Measurements from ENCODE around the gene SLC38A1. TPM values are rescaled to one million over a fixed set of nuclear protein-coding genes. Genes with fewer than 3 reads are reported as not detected.
"Not testable (repeated sequence)": the region's sequence is repeated elsewhere in the genome, so short reads cannot be mapped to it uniquely, and the experiment has no call there.

SLC38A1 gene
- total and polyA plus RNA-seq, 5 experiments from 2014 or later: 255 to 343 (median 308) TPM

- POLR2A ChIA-PET: interaction anchor here (0.7 to 6.3 kb wide), 3 partner anchors 13 to 68 kb away, joined by 4 to 48 read pairs (median 12); partner anchors contain the start of gene SLC38A1
- H3K4me3 Mint-ChIP-seq: no peak overlapping the region
- ATAC-seq: no peak
- no peak for DNase-seq
- H3K4me1 Mint-ChIP-seq: peaks cover 8 to 37% (median 24%) of the 10 kb centered on the region in 4 donors
- H3K36me3 Mint-ChIP-seq: peaks cover 35 to 96% (median 67%) of the 10 kb centered on the region in 3 donors
- H3K27ac Mint-ChIP-seq: peak overlapping the region in 1 of 10 donors; percentile 51
- no peaks in the 10 kb centered on the region for H3K9me3 Mint-ChIP-seq
- H3K27me3 Mint-ChIP-seq: no peaks in the 10 kb centered on the region
Measured at GRCh38 chr12:46200551-46200950, 68.3 kb downstream of the SLC38A1 start.

GRCh38 chr12:46198913-46199312 lies 69.9 kb downstream of the SLC38A1 start:
- H3K4me3 Mint-ChIP-seq: peak overlapping the region in 3 of 10 donors; percentile 15 to 39 (median 28)
- peaks cover 0 to 4% (median 0%) of the 10 kb centered on the region in 9 donors for H3K9me3 Mint-ChIP-seq
- H3K4me1 Mint-ChIP-seq: peaks cover 11 to 39% (median 25%) of the 10 kb centered on the region in 4 donors
- peaks cover 39 to 96% (median 73%) of the 10 kb centered on the region in 3 donors for H3K36me3 Mint-ChIP-seq
- ATAC-seq (peak; percentile 39 to 51), DNase-seq (no peak)
- H3K27me3 Mint-ChIP-seq: no peaks in the 10 kb centered on the region
- POLR2A ChIA-PET: interaction anchor here (0.6 to 6.3 kb wide), 8 partner anchors 11 to 69 kb away, joined by 3 to 48 read pairs (median 5); partner anchors contain the start of gene SLC38A1
- peak overlapping the region; percentile 0 to 86 (median 79) for H3K27ac Mint-ChIP-seq

- Mint-ChIP-seq H3K27me3 (no peaks in the 10 kb centered on the region), H3K36me3 (peaks cover 39 to 96% (median 72%) of the 10 kb centered on the region in 3 donors), H3K9me3 (peaks cover 0 to 12% (median 4%) of the 10 kb centered on the region in 9 donors), H3K4me3 (no peak overlapping the region), H3K4me1 (peaks cover 16 to 47% (median 35%) of the 10 kb centered on the region in 4 donors), H3K27ac (peak overlapping the region in 9 of 10 donors; percentile 0 to 84 (median 72))
- POLR2A ChIA-PET: interaction anchor here (1.6 to 6.3 kb wide), 3 partner anchors 10 to 70 kb away, joined by 6 to 48 read pairs (median 8); partner anchors contain the start of gene SLC38A1
- DNase-seq: no peak
- ATAC-seq: no peak
Measured at GRCh38 chr12:46197883-46198282, 71.0 kb downstream of the SLC38A1 start.

- Mint-ChIP-seq H3K27ac (peak overlapping the region in 7 of 10 donors; percentile 25 to 89 (median 71)), H3K9me3 (peaks cover 0 to 30% (median 13%) of the 10 kb centered on the region in 9 donors), H3K4me1 (peaks cover 21 to 61% (median 52%) of the 10 kb centered on the region in 4 donors), H3K36me3 (peaks cover 42 to 90% (median 64%) of the 10 kb centered on the region in 3 donors)
- H3K27me3 Mint-ChIP-seq, POLR2A ChIA-PET, DNase-seq, H3K4me3 Mint-ChIP-seq, ATAC-seq: not testable (repeated sequence)
Measured at GRCh38 chr12:46190533-46190932, 78.3 kb downstream of the SLC38A1 start.

- Mint-ChIP-seq H3K27me3 (no peaks in the 10 kb centered on the region), H3K4me3 (no peak overlapping the region), H3K9me3 (peaks cover 0 to 29% (median 12%) of the 10 kb centered on the region in 9 donors), H3K36me3 (peaks cover 33 to 81% (median 42%) of the 10 kb centered on the region in 3 donors), H3K27ac (peak overlapping the region in 8 of 10 donors; percentile 11 to 88 (median 69)), H3K4me1 (peaks cover 16 to 66% (median 43%) of the 10 kb centered on the region in 4 donors)
- POLR2A ChIA-PET: interaction anchor here (1.1 to 1.8 kb wide), 2 partner anchors 10 to 12 kb away, joined by 4 to 8 read pairs; no protein-coding TSS in a partner anchor
- DNase-seq (no peak), ATAC-seq (no peak)
Measured at GRCh38 chr12:46188170-46188569, 80.7 kb downstream of the SLC38A1 start.

- peak overlapping the region; percentile 8 to 91 (median 67) for H3K27ac Mint-ChIP-seq
- peaks cover 24 to 78% (median 34%) of the 10 kb centered on the region in 3 donors for H3K36me3 Mint-ChIP-seq
- peaks cover 0 to 19% (median 7%) of the 10 kb centered on the region in 9 donors for H3K9me3 Mint-ChIP-seq
- ATAC-seq (peak; percentile 36 to 49), DNase-seq (no peak)
- H3K4me1 Mint-ChIP-seq: peaks cover 11 to 58% (median 37%) of the 10 kb centered on the region in 4 donors
- POLR2A ChIA-PET: interaction anchor here (1.0 to 1.8 kb wide), 3 partner anchors 11 to 31 kb away, joined by 3 to 8 read pairs (median 4); no protein-coding TSS in a partner anchor
- no peaks in the 10 kb centered on the region for H3K27me3 Mint-ChIP-seq
- peak overlapping the region in 1 of 10 donors; percentile 0 for H3K4me3 Mint-ChIP-seq
Measured at GRCh38 chr12:46187023-46187422, 81.8 kb downstream of the SLC38A1 start.

- Mint-ChIP-seq H3K9me3 (peaks cover 0 to 9% (median 3%) of the 10 kb centered on the region in 9 donors), H3K4me3 (no peak overlapping the region), H3K36me3 (peaks cover 16 to 71% (median 25%) of the 10 kb centered on the region in 3 donors), H3K4me1 (peaks cover 9 to 57% (median 35%) of the 10 kb centered on the region in 4 donors), H3K27ac (peak overlapping the region in 8 of 10 donors; percentile 12 to 89 (median 73)), H3K27me3 (no peaks in the 10 kb centered on the region)
- ATAC-seq: no peak
- POLR2A ChIA-PET: no interaction called here
- DNase-seq: no peak
Measured at GRCh38 chr12:46186088-46186487, 82.8 kb downstream of the SLC38A1 start.

- Mint-ChIP-seq H3K27ac (peak overlapping the region in 9 of 10 donors; percentile 12 to 94 (median 73)), H3K4me3 (no peak overlapping the region), H3K36me3 (peaks cover 16 to 67% (median 22%) of the 10 kb centered on the region in 3 donors), H3K4me1 (peaks cover 9 to 55% (median 33%) of the 10 kb centered on the region in 4 donors), H3K9me3 (peaks cover 0 to 5% (median 0%) of the 10 kb centered on the region in 9 donors), H3K27me3 (no peaks in the 10 kb centered on the region)
- no peak for DNase-seq
- no peak for ATAC-seq
- POLR2A ChIA-PET: no interaction called here
Measured at GRCh38 chr12:46185686-46186085, 83.2 kb downstream of the SLC38A1 start.

- Mint-ChIP-seq H3K4me1 (peaks cover 13 to 60% (median 38%) of the 10 kb centered on the region in 4 donors), H3K9me3 (peaks cover 0 to 2% (median 0%) of the 10 kb centered on the region in 9 donors), H3K27ac (peak overlapping the region; percentile 12 to 94 (median 59)), H3K27me3 (no peaks in the 10 kb centered on the region), H3K36me3 (peaks cover 14 to 60% (median 15%) of the 10 kb centered on the region in 3 donors), H3K4me3 (no peak overlapping the region)
- DNase-seq (no peak), ATAC-seq (no peak)
- POLR2A ChIA-PET: interaction anchor here (1.0 to 1.1 kb wide), 2 partner anchors 9 to 85 kb away, joined by 4 to 5 read pairs; no protein-coding TSS in a partner anchor
Measured at GRCh38 chr12:46184798-46185595, 83.8 kb downstream of the SLC38A1 start.

GRCh38 chr12:46183112-46183511 lies 85.7 kb downstream of the SLC38A1 start:
- Mint-ChIP-seq H3K9me3 (no peaks in the 10 kb centered on the region), H3K4me1 (peaks cover 24 to 75% (median 55%) of the 10 kb centered on the region in 4 donors), H3K27ac (peak overlapping the region in 6 of 10 donors; percentile 12 to 85 (median 43)), H3K4me3 (no peak overlapping the region), H3K36me3 (peaks cover 0 to 41% (median 9%) of the 10 kb centered on the region in 3 donors), H3K27me3 (no peaks in the 10 kb centered on the region)
- POLR2A ChIA-PET: interaction anchor here (1.5 kb wide), 1 partner anchor 85 kb away, joined by 3 read pairs; the partner anchor contains the start of gene SLC38A1
- DNase-seq (no peak), ATAC-seq (no peak)

GRCh38 chr12:46181465-46181864 lies 87.4 kb downstream of the SLC38A1 start:
- Mint-ChIP-seq H3K9me3 (no peaks in the 10 kb centered on the region), H3K4me3 (peak overlapping the region in 2 of 10 donors; percentile 4 to 37), H3K27ac (peak overlapping the region in 7 of 10 donors; percentile 19 to 79 (median 57)), H3K4me1 (peaks cover 24 to 81% (median 59%) of the 10 kb centered on the region in 4 donors), H3K36me3 (peaks cover 0 to 30% (median 3%) of the 10 kb centered on the region in 3 donors), H3K27me3 (no peaks in the 10 kb centered on the region)
- no peak for DNase-seq
- POLR2A ChIA-PET: no interaction called here
- no peak for ATAC-seq

Measured in naive thymus-derived CD8-positive, alpha-beta T cell (primary cell).